Left lobe of liver (tissue), 2 donors: ENCODE measurements around the gene CDCA7. TPM values are rescaled to one million over a fixed set of nuclear protein-coding genes. Genes with fewer than 3 reads are reported as not detected.
"Not testable (repeated sequence)": the region's sequence is repeated elsewhere in the genome, so short reads cannot be mapped to it uniquely, and the experiment has no call there.

Experiments used
- ATAC-seq: fragments of 200-7000 bp; cut with Tn5 transposase; one replicate; pipeline ENCODE4 v1.9.1; 2020; ENCODE audit warnings: mild to moderate bottlenecking, moderate library complexity
- DNase-seq: peaks from one replicate; pipeline ENCODE4 v3.0.0-alpha.2; 2020; ENCODE audit warnings: low spot score
- total RNA-seq: library from RNA; stranded (reverse); gene quantifications from one replicate; pipeline ENCODE4 v1.2.1, GENCODE V29; 2021
- donor health status: DM: no; HTN: no; CAD: no; lungs with moderate emphysema.
- donor health status: DM: no; HTN: yes; CAD: no.

The CDCA7 gene
- total RNA-seq, result 0.25 TPM

DNA sequence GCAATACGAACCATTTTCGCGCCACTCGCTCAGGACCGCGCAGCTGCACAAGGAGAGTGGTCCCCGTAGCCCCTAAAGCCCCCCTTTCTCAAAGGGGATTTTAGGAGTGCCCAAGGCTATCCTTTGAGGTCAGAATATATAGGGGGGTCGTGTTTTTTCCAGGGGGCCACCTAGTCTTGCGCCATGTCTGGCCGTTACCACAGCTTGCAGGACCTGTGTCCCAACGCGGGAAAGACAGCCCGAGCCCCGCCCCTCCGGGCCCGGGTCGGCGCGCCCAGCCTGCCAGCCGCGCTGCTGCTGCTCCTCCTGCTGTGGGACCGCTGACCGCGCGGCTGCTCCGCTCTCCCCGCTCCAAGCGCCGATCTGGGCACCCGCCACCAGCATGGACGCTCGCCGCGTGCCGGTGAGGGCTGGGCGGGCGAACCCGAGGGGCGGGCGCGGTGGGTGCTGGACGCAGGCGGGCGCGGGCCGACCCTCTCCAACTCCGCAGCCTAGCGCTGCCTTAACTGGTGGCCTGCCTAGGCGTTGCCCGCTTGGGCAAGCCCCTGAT is at the start of gene CDCA7:
CDCA7 (plus strand) TSS at position 291 of the 550 bp plus-strand sequence; CDS start at position 383, 92 bp downstream.
- ATAC-seq, result peak; percentile 61
- no peak for DNase-seq

GRCh38 chr2:173305303-173305702 is 49.4 kb upstream of the CDCA7 start:
- DNase-seq (no peak), ATAC-seq (no peak)

GRCh38 chr2:173307293-173307692 is 47.4 kb upstream of the CDCA7 start:
- DNase-seq, result no peak
- no peak for ATAC-seq

DNA sequence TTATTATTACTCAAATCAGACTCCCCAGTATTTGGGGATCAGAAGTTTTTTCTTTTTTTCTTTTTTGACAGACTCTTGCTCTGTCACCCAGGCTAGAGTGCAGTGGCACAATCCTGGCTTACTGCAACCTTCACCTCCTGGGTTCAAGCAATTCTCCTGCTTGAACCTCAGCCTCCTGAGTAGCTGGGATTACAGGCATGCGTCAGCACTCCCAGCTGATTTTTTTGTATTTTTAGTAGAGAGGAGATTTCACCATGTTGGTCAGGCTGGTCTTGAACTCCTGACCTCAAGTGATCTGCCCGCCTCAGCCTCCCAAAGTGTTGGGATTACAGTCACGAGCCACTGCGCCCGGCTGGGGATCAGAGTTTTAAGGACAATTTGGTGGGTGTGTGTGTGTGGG is 45.3 kb upstream of the CDCA7 start:
- not testable (repeated sequence) for DNase-seq, ATAC-seq

- ATAC-seq, result no peak
These were observed 42.6 kb upstream of the CDCA7 start for GRCh38 chr2:173311844-173312606.

GRCh38 chr2:173323371-173323770 is 31.3 kb upstream of the CDCA7 start:
- ATAC-seq (no peak), DNase-seq (no peak)

More at GRCh38 chr2:173311844-173312606, 42.6 kb upstream of the CDCA7 start:
- no peak for DNase-seq

GRCh38 chr2:173326806-173327205 is 27.9 kb upstream of the CDCA7 start:
- DNase-seq, result no peak
- no peak for ATAC-seq

- no peak for ATAC-seq
- no peak for DNase-seq
These were observed 27.3 kb upstream of the CDCA7 start for GRCh38 chr2:173327421-173327820.

- not testable (repeated sequence) for ATAC-seq, DNase-seq
These were observed 21.7 kb upstream of the CDCA7 start for GRCh38 chr2:173333003-173333402.

DNA sequence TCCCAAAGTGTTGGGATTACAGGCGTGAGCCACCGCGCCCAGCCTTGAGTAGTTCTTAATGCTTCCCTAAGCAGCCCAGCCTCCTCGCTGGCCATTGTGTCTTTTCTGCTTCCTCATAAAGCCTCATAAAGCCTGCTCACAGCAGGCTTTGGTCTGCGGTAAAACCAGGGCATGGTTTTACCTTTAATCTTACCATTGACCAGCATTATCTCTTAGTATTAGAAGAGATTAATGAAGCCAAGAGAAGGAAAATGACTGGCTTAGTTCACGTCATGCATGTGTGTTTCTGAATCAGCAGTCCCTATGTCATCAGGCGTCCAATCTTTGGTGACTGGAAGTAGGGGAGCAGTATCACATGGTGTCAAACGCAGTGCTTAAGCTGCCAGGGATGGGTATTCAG is 14.9 kb upstream of the CDCA7 start:
- DNase-seq (no peak), ATAC-seq (no peak)

DNA sequence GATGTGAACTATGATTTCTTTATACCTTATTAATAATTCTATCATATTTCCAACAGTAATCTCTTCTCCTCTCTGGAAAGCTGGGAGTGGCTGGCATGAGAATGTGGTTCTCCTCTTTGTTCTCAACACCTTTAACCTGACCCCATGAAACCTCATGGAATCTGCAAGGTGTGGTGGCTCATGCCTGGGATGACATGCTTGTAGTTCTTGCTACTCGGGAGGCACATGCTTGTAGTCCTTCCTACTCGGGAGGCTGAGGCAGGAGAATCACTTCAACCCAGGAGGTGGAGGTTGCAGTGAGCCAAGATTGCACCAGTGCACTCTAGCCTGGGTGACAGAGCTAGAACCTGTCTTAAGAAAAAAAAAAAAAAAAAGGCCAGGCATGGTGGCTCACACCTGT is 10.8 kb upstream of the CDCA7 start:
- ATAC-seq, result no peak
- DNase-seq, result no peak

DNA sequence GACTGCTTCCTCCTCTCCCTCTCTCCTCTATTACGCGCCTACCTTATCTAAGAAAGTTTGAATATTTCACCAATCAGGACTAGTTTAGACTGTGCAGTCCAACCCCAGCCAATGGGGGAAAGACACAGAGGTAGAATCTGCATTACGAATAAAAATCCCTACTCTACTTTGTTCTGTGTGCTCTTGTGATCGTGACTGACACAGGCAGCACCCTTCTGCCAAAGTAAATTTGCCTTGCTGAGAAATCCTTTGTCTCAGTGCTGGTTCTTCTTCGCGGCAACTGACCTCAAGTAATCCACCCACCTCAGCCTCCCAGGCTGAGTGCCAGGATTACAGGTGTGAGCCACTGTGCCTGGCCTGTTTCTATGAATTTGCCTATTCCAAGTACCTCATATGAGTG is 8.6 kb upstream of the CDCA7 start:
- no peak for ATAC-seq
- DNase-seq, result no peak

DNA sequence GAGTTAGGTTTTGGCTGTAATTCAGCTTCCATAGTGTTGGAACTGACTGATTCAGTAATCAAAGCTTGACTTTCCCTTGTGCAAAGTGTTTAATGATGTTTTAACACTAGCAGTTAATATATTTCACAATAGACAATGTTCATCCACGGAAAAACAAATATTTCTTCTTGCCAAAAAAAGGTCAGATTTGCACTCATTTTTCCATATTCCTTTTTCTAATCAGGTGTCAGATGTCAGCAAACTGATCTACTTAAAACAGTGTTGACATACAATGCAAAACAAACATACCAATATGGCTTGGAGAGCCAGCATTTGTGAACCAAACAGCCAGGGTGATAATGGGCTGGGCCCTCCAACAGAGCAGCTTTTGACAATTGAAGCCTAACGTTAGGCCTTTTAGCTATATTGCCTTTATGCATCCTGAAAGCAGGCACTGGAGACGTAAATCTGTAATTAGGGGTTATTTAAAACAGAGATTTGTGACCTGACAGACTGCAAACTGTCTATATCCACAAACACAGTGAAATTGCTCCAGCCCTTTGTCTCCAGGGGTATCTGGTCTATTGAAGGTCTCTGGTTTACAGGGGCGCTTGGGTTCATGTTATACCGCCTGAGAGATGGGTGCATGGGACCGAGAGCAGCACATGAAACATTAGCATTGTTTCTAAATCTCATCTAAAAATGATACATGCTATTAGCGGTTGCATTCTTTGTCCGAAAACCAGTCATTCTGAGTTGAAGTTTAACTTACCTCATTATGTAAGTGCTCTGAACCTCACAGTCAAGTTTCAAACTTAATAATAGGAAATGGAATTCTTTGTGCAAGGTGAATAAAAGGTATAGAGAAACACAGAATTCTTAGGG is 7.1 kb upstream of the CDCA7 start:
- peak; percentile 53 for ATAC-seq
- no peak for DNase-seq

DNA sequence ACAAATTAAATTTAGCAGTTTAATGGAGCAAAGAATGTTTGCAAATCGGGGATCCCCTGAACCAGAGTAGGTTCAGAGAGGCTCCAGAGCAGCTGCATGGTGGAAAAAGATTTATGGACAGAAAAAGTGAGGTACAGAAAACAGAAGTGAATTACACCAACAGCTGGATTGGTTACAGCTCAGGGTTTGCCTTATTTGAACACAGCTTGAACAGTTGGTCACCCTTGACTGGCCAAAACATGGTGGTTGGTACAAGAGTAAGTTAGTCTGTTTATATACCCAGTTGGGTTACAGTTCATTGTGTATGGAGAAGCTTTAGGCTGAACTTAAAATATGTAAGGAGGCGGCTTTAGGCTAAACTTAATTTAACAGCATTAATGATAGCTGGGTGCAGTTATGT is 5.4 kb upstream of the CDCA7 start:
- no peak for DNase-seq
- ATAC-seq, result no peak

DNA sequence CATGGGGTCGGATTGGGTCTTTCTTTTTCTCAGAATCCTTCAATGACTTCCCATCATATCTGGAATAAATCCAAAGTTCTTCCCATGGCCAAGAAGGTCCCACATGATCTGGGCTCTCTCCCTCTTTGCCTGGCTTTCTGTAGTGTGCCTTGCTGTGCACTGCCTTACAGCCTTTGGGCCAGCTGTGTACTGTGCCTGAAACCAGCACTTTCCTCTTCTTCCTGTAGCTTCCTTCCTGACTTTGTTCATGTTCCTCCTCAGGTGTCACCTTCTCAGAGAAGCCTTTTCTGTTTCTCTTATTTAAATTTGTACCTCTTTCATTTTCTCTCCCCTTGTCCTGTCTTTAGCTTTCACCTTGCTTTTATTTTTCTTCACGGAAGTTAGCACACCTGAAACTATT is 4.3 kb upstream of the CDCA7 start:
- no peak for ATAC-seq
- DNase-seq, result no peak

- DNase-seq, result no peak
- no peak for ATAC-seq
These were observed 2.8 kb upstream of the CDCA7 start for GRCh38 chr2:173351879-173352278.

DNA sequence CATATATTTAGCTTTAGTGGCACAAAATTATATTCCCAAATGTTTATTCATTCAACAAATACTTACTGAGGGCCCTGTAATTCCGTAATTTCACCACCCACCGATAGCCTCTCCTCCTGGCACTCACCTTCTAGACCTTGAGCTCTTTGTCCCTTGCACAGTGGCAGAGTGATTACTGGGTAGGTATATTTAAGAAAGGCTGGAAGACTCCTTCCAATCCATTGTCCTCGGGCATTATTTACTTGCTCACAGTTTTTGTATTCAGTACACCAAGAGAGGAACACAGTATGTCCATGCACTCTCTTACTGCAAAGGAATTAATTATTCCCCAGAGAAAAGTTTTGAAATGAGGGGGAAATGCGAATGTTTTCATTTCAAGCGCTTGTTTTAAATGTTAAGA is 1.1 kb upstream of the CDCA7 start:
- no peak for ATAC-seq
- no peak for DNase-seq

- DNase-seq, result no peak
- ATAC-seq, result no peak
These were observed 545 bp upstream of the CDCA7 start for GRCh38 chr2:173354073-173354581.

DNA sequence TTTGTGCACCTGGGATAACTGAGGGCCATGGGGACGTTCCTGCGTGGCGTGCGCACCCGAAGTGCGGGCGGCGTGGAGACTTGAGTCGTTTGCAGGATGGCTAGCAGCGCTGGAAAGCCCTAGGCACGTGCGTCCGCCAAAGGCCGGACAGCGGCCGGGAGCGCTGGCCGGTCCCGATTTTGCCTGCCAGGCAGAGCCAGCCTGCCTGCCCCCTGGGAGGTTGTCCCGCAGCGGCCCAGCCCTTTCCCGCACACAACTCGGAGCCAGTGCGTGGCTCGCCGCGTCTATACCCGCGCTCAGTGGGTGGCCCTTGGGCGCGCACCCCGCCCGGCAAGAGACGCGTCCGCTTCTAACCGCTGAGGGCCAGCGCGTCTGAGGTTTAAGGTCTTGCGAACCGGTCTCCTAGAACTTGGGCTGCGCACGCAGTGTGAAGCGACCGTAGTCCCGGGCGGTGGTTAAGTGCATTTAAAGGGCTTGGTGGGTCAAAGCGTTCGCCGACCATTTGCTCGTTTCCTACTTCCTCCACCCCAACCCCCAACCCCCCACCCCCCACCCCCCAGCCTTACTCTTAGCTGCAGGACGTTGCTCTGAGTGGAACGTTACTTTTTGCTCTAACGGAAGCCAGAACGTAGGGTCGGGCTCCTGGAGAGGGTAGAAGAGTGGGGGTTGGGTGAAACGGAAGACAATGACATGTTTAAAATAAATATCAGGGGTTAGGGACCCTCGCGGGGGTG is 627 bp downstream of the CDCA7 start:
- no peak for DNase-seq
- ATAC-seq, result peak; percentile 71

- no peak for ATAC-seq
- no peak for DNase-seq
These were observed 1.3 kb downstream of the CDCA7 start for GRCh38 chr2:173355866-173356508.
